Keratinocyte (primary cell): ENCODE measurements around the gene CBX8. TPM values are rescaled to one million over a fixed set of nuclear protein-coding genes. Genes with fewer than 3 reads are reported as not detected.

ENCODE experiments used
- DNase-seq: peaks from one replicate; pipeline ENCODE4 v3.0.0-alpha.2; 2011; ENCODE audit warnings: low read depth, missing footprints, low spot score
- FAIRE-seq: peaks from 2 replicates; lab custom pipeline; 2011; peaks lifted over from hg19 to GRCh38; lab: Jason Lieb, UNC
- H2AFZ ChIP-seq: 2 replicates; pipeline ENCODE4 v1.6.0; 2012; ENCODE audit warnings: low read length, control low read depth, inconsistent platforms; ENCODE audit not compliant: control insufficient read depth
- H3K27ac ChIP-seq: 2 replicates; pipeline ENCODE4 v1.5.1; 2011; ENCODE audit warnings: low read length; ENCODE audit not compliant: control insufficient read depth, insufficient read depth
- H3K27me3 ChIP-seq: 3 replicates; pipeline ENCODE4 v1.6.0; 2011; ENCODE audit warnings: low read length; ENCODE audit not compliant: control insufficient read depth, insufficient read depth; ENCODE audit errors: extremely low read depth
- H3K36me3 ChIP-seq, 2 experiments: 2 replicates in 1 of 2; 3 replicates in 1 of 2; pipeline ENCODE4 v1.5.1; 2011; ENCODE audit warnings: low read length in 2 of 2, mild to moderate bottlenecking in 1 of 2; ENCODE audit not compliant: control insufficient read depth in 2 of 2, insufficient read depth in 2 of 2; ENCODE audit errors: extremely low read depth in 1 of 2
- H3K4me1 ChIP-seq: 3 replicates; pipeline ENCODE4 v1.5.1; 2011; ENCODE audit warnings: low read length; ENCODE audit not compliant: control insufficient read depth, insufficient read depth; ENCODE audit errors: extremely low read depth
- H3K4me2 ChIP-seq: 3 replicates; pipeline ENCODE4 v1.6.0; 2011; ENCODE audit warnings: low read depth, low read length; ENCODE audit not compliant: control insufficient read depth, insufficient read depth; ENCODE audit errors: extremely low read depth
- H3K4me3 ChIP-seq, 3 experiments: fragments of 200-600 bp in 1 of 3; sonication (generic) in 1 of 3; 2 replicates in 2 of 3; 3 replicates in 1 of 3; pipeline ENCODE4 v1.5.1; 2011 to 2016; ENCODE audit warnings: low read length in 3 of 3, mild to moderate bottlenecking in 3 of 3, control low read depth in 2 of 3, inconsistent platforms in 1 of 3, low read depth in 1 of 3, mixed read lengths in 1 of 3, mixed run types in 1 of 3, moderate library complexity in 1 of 3; ENCODE audit not compliant: control insufficient read depth in 2 of 3, insufficient read depth in 2 of 3; ENCODE audit errors: extremely low read depth in 1 of 3
- H3K79me2 ChIP-seq: 2 replicates; pipeline ENCODE4 v1.6.0; 2012; ENCODE audit warnings: low read length; ENCODE audit not compliant: control insufficient read depth, insufficient read depth
- H3K9ac ChIP-seq: 3 replicates; pipeline ENCODE4 v1.6.0; 2011; ENCODE audit warnings: low read length; ENCODE audit not compliant: control insufficient read depth, insufficient read depth; ENCODE audit errors: extremely low read depth
- H3K9me1 ChIP-seq: 3 replicates; pipeline ENCODE4 v1.6.0; 2011; ENCODE audit warnings: low read length; ENCODE audit not compliant: control insufficient read depth, insufficient read depth; ENCODE audit errors: extremely low read depth
- H3K9me3 ChIP-seq: 2 replicates; pipeline ENCODE4 v1.5.1; 2012; ENCODE audit warnings: low read depth, low read length; ENCODE audit not compliant: control insufficient read depth
- H4K20me1 ChIP-seq: 3 replicates; pipeline ENCODE4 v1.6.0; 2011; ENCODE audit warnings: low read length; ENCODE audit not compliant: control insufficient read depth, insufficient read depth; ENCODE audit errors: extremely low read depth
- EZH2 ChIP-seq: IDR thresholded peaks from one replicate; pipeline ENCODE4 v1.6.1; 2012; ENCODE audit warnings: inconsistent platforms, mild to moderate bottlenecking, low read length, moderate library complexity
- dilution Hi-C: fragments of 300-500 bp; cut with MboI; formaldehyde crosslinking; loops from one replicate; pipeline ENCODE4 v1.7.0; 2020; ENCODE audit warnings: low sequenced_read_pairs; ENCODE audit not compliant: extremely low pct_ligation_motif_present
- polyA plus RNA-seq, 5 experiments: library from polyadenylated mRNA; depleted of rRNA in 3 of 5; stranded (reverse) in 3 of 5; stranded (forward) in 1 of 5; unstranded in 1 of 5; fragments of >200 nt; gene quantifications; 1 replicate in 1 of 5; 2 replicates in 3 of 5; 3 replicates in 1 of 5; pipeline versions ENCODE4 v1.2.1 to v1.2.3, GENCODE V29; 2011 to 2012; ENCODE audit warnings: missing spikeins in 2 of 5, low read depth in 1 of 5, low replicate concordance in 1 of 5
- TF ChIP-seq, protein P1 (sequence below), 3 experiments: IDR thresholded peaks in 1 of 3; conservative IDR thresholded peaks in 1 of 3; optimal IDR thresholded peaks in 1 of 3; 2 replicates in 2 of 3; 3 replicates in 1 of 3; pipeline versions ENCODE3 to v1.5.1; 2011; ENCODE audit warnings: low read length in 3 of 3, mild to moderate bottlenecking in 3 of 3, moderate library complexity in 2 of 3, control low read depth in 1 of 3, inconsistent platforms in 1 of 3; ENCODE audit not compliant: insufficient read depth in 2 of 3; ENCODE audit errors: extremely low read depth in 1 of 3

CBX8 gene
- polyA plus RNA-seq, 1 donor (not counting 4 experiments of a cell fraction or from before 2014, with no cell fraction given): 0.49 TPM

GRCh38 chr17:79819534-79820276 lies 22.8 kb upstream of the CBX8 start:
- no peak for FAIRE-seq
- Histone ChIP-seq H3K4me3 (no peak overlapping the region), H3K27me3 (peaks cover 62% of the 10 kb centered on the region), H3K36me3 (no peaks in the 10 kb centered on the region), H3K79me2 (no peaks in the 10 kb centered on the region), H3K27ac (no peak overlapping the region), H4K20me1 (peaks cover 2% of the 10 kb centered on the region), H3K9me3 (no peaks in the 10 kb centered on the region), H3K9me1 (no peaks in the 10 kb centered on the region), H3K9ac (no peak overlapping the region), H3K4me1 (no peaks in the 10 kb centered on the region), H2AFZ (no peak overlapping the region), H3K4me2 (no peak overlapping the region)
- no peak for TF ChIP-seq EZH2
- TF ChIP-seq, protein P1, sequence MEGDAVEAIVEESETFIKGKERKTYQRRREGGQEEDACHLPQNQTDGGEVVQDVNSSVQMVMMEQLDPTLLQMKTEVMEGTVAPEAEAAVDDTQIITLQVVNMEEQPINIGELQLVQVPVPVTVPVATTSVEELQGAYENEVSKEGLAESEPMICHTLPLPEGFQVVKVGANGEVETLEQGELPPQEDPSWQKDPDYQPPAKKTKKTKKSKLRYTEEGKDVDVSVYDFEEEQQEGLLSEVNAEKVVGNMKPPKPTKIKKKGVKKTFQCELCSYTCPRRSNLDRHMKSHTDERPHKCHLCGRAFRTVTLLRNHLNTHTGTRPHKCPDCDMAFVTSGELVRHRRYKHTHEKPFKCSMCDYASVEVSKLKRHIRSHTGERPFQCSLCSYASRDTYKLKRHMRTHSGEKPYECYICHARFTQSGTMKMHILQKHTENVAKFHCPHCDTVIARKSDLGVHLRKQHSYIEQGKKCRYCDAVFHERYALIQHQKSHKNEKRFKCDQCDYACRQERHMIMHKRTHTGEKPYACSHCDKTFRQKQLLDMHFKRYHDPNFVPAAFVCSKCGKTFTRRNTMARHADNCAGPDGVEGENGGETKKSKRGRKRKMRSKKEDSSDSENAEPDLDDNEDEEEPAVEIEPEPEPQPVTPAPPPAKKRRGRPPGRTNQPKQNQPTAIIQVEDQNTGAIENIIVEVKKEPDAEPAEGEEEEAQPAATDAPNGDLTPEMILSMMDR (optimal IDR thresholded peaks at IDR 0.05 in 1 of 3, IDR thresholded peaks at IDR 0.05 in 1 of 3, conservative IDR thresholded peaks at IDR 0.05 in 1 of 3; ENCODE audit: extremely low read depth in 1 of 3, insufficient read depth in 2 of 3, low read length in 3 of 3): no peak
- dilution Hi-C loops: no loop called here
- no peak for DNase-seq

DNA sequence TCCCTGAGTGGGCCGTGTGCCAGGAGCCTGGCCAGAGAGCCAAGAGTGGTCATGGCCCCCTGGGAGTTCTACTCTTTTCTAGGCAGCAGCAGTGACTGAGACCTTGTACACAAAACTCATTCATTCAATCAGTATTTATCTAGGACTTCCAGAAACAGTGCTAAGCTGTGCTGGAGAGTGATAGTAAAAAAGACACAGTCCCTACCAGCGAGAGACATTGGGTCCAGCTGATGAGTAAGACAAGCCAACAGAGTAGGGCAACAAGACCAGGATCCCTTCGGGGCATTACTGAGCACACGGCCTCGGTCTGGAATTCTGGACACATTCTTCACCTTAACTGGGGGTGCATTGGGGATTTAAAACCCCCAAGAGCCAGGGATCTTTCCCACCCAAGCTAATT lies 22.2 kb upstream of the CBX8 start:
- Histone ChIP-seq H3K9ac (no peak overlapping the region), H3K9me3 (no peaks in the 10 kb centered on the region), H4K20me1 (peaks cover 2% of the 10 kb centered on the region), H3K4me1 (peaks cover 5% of the 10 kb centered on the region), H3K4me2 (no peak overlapping the region), H3K4me3 (no peak overlapping the region), H3K27ac (no peak overlapping the region), H2AFZ (no peak overlapping the region), H3K27me3 (peaks cover 68% of the 10 kb centered on the region), H3K9me1 (no peaks in the 10 kb centered on the region), H3K79me2 (no peaks in the 10 kb centered on the region), H3K36me3 (no peaks in the 10 kb centered on the region)
- FAIRE-seq: no peak
- DNase-seq: no peak
- no peak for TF ChIP-seq EZH2
- TF ChIP-seq, protein P1 (optimal IDR thresholded peaks at IDR 0.05 in 1 of 3, IDR thresholded peaks at IDR 0.05 in 1 of 3, conservative IDR thresholded peaks at IDR 0.05 in 1 of 3; ENCODE audit: extremely low read depth in 1 of 3, insufficient read depth in 2 of 3, low read length in 3 of 3): no peak
- dilution Hi-C loops: no loop called here
